Breast epithelium (tissue), 4 donors: ENCODE results near the gene TMOD4. TPM values are rescaled to one million over a fixed set of nuclear protein-coding genes. Genes with fewer than 3 reads are reported as not detected.
"Not testable (repeated sequence)": the region's sequence is repeated elsewhere in the genome, so short reads cannot be mapped to it uniquely, and the experiment has no call there.

Experiments used
- DNase-seq, 2 donors: peaks; one replicate each; pipeline ENCODE4 v3.0.0-alpha.2; 2019; ENCODE audit warnings: low spot score in 2 of 2
- H3K27ac ChIP-seq, 2 donors: fragments of 200-600 bp; sonication (generic) in 1 of 2; one replicate each; pipeline ENCODE4 v1.5.1; 2016 to 2019; ENCODE audit warnings: mild to moderate bottlenecking in 1 of 2
- H3K27me3 ChIP-seq, 2 donors: fragments of 200-600 bp; sonication (generic) in 1 of 2; one replicate each; pipeline versions ENCODE4 v1.5.1 to v1.6.0; 2017 to 2019; ENCODE audit warnings: control low read depth in 1 of 2, mild to moderate bottlenecking in 1 of 2
- H3K36me3 ChIP-seq: fragments of 200-600 bp; one replicate; pipeline ENCODE4 v1.5.1; 2019
- H3K4me1 ChIP-seq, 2 donors: fragments of 200-600 bp; sonication (generic); one replicate each; pipeline ENCODE4 v1.5.1; 2016 to 2019; ENCODE audit warnings: control low read depth in 1 of 2
- H3K4me3 ChIP-seq, 3 donors: fragments of 200-600 bp; sonication (generic); 1 replicate in 2 of 3; 2 replicates in 1 of 3; pipeline ENCODE4 v1.5.1; 2016 to 2019; ENCODE audit warnings: mild to moderate bottlenecking in 3 of 3, moderate library complexity in 2 of 3
- H3K9me3 ChIP-seq, 2 donors: fragments of 200-600 bp; sonication (generic) in 1 of 2; one replicate each; pipeline ENCODE4 v1.5.1; 2016 to 2019; ENCODE audit warnings: control low read depth in 1 of 2
- POLR2A ChIP-seq: fragments of 450-650 bp; IDR thresholded peaks from one replicate; pipeline ENCODE4 v1.6.1; 2016; ENCODE audit warnings: antibody characterized with exemption, mild to moderate bottlenecking, moderate library complexity
- POLR2AphosphoS5 ChIP-seq, 3 donors: sonication (generic); formaldehyde crosslinking; IDR thresholded peaks; one replicate each; pipeline ENCODE4 v1.6.1; 2017; ENCODE audit warnings: antibody characterized with exemption in 3 of 3
- intact Hi-C: fragments of 100-400 bp; cut with DNase I; formaldehyde crosslinking; loops from one replicate; pipeline ENCODE4 v1.15.1; 2023; ENCODE audit warnings: low total_unique reads
- total RNA-seq, 3 donors: library from RNA; depleted of rRNA; stranded (reverse); fragments of >200 nt; gene quantifications; one replicate each; pipeline ENCODE4 v1.1.0, GENCODE V29; 2016
- TF ChIP-seq, protein P1 (sequence below), 3 donors: fragments of 450-650 bp; IDR thresholded peaks; one replicate each; pipeline ENCODE4 v1.5.1; 2016 to 2017; ENCODE audit warnings: antibody characterized with exemption in 3 of 3, mild to moderate bottlenecking in 3 of 3, moderate library complexity in 3 of 3

Gene TMOD4
- total RNA-seq, 3 donors from 2014 or later = 0.73 TPM; not detected in 2

DNA sequence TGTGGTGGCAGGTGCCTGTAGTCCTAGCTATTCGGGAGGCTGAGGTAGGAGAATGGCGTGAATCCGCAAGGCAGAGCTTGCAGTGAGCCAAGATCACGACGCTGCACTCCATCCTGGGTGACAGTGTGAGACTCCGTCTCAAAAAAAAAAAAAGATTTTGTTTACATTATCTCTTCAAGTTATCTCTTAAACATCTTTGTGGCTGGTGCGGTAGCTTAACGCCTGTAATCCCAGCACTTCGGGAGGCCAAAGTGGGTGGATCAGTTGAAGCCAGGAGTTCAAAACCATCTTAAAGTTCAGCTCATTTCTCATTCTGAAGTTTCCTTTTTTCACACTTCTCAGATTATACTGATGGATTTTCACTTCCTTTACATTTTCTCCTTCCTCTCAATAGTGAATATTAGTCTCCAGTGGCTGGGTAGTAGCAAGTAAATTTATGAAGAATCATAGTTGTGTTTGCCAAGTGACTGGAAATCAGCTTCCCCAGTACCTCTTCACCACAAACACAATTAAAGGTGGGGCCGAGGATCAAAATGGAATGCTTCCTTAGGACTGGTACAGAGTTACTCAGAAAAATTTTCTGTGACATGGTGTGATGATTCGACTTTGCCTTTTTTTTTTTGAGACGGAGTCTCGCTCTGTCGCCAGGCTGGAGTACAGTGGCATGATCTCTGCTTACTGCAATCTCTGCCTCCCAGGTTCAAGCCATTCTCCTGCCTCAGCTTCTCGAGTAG is 36.4 kb upstream of the TMOD4 start:
- Histone ChIP-seq H3K9me3 (no peaks in the 10 kb centered on the region), H3K36me3 (no peaks in the 10 kb centered on the region), H3K27ac (no peak overlapping the region), H3K27me3 (no peaks in the 10 kb centered on the region), H3K4me3 (no peak overlapping the region), H3K4me1 (no peaks in the 10 kb centered on the region)
- DNase-seq = no peak
- TF ChIP-seq POLR2AphosphoS5 (IDR thresholded peaks at IDR 0.05) (no peak), POLR2A (no peak)
- TF ChIP-seq, protein P1, sequence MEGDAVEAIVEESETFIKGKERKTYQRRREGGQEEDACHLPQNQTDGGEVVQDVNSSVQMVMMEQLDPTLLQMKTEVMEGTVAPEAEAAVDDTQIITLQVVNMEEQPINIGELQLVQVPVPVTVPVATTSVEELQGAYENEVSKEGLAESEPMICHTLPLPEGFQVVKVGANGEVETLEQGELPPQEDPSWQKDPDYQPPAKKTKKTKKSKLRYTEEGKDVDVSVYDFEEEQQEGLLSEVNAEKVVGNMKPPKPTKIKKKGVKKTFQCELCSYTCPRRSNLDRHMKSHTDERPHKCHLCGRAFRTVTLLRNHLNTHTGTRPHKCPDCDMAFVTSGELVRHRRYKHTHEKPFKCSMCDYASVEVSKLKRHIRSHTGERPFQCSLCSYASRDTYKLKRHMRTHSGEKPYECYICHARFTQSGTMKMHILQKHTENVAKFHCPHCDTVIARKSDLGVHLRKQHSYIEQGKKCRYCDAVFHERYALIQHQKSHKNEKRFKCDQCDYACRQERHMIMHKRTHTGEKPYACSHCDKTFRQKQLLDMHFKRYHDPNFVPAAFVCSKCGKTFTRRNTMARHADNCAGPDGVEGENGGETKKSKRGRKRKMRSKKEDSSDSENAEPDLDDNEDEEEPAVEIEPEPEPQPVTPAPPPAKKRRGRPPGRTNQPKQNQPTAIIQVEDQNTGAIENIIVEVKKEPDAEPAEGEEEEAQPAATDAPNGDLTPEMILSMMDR (IDR thresholded peaks at IDR 0.05) = no peak
- intact Hi-C loops = no loop called here

DNA sequence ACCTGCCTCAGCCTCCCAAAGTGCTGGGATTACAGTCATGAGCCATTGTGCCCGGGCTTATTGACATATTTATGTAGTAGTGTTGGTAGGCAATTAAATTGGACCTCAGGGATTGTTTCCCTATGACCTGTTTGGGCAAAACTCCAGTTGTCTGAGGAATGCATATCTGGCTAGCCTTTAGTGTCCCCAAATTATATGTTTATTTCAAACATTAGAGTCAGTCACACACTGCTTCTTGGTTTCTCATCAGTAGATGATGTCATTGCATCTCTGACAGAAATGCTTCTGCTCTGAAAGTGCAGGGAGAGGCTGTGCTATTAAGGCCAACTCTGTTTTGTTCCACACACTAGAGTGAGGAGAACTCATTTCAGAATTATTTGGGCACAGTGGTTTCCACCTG is 35.0 kb upstream of the TMOD4 start:
- Histone ChIP-seq H3K36me3 (no peaks in the 10 kb centered on the region), H3K4me1 (no peaks in the 10 kb centered on the region), H3K9me3 (no peaks in the 10 kb centered on the region), H3K4me3 (no peak overlapping the region), H3K27ac (peak overlapping the region in 1 of 2 donors; percentile 32), H3K27me3 (no peaks in the 10 kb centered on the region)
- no peak for DNase-seq
- TF ChIP-seq, protein P1 (IDR thresholded peaks at IDR 0.05) = no peak
- no peak for TF ChIP-seq POLR2A
- no peak for TF ChIP-seq POLR2AphosphoS5 (IDR thresholded peaks at IDR 0.05)
- intact Hi-C loops = no loop called here

DNA sequence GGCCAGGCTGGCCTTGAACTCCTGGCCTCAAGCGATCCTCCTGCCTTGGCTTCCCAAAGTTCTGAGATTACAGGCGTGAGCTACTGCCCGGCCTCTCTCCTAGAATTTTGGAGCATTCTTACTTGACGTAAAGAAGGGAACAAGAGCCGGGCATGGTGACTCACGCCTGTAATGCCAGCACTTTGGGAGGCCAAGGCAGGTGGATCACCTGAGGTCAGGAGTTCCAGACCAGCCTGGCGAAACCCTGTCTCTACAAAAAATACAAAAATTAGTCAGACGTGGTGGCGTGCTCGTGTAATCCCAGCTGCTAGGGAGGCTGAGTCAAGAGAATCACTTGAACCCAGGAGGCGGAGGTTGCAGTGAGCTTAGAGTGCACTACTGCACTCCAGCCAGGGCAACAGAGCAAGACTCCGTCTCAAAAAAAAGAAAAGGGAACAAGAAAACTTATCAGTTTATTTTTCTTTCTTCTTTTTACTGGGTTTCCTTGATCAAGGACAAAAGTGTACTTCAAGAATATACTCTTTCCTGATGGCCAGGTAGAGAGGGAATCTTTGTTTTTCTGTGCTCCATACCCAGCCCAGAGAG is 29.7 kb upstream of the TMOD4 start:
- H3K27ac ChIP-seq, H3K27me3 ChIP-seq, intact Hi-C loops, H3K4me3 ChIP-seq, DNase-seq, H3K36me3 ChIP-seq, H3K4me1 ChIP-seq, H3K9me3 ChIP-seq: not testable (repeated sequence)

DNA sequence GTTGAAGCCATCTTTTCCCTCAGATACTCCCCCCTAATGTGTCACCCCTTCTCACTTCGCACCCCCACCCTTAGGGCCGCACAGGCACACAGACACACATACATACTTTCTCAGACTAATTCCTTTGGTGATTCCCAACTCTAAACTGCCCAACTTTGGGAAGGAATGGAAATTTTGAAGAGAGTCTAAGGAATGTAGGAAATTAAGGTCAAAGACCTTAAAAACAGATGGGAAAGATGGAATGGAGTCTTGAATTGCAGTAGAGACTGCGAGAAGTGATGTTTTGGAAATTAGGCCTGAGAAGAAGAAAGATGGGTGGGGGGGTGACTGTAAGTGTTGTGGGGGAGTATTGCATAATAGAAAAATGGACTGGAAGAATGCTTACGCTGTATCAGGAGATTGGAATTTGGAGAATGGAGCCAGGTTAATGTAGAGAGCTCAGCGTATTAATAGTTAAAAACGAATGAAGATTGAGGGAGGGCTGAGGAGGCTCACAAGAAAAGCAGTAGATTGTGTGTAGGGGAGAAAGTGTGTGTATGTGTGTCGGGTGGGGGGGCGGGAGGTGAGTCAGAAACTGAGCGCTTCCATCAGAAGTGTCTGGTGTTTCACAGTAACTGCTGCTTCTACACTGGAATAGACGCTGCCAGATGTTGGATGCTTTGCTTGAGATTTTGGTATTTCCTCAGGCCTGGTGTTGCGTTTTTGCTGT is 24.2 kb upstream of the TMOD4 start:
- TF ChIP-seq, protein P1 (IDR thresholded peaks at IDR 0.05) = no peak
- TF ChIP-seq POLR2AphosphoS5 (IDR thresholded peaks at IDR 0.05) = peak in 1 of 3 donors; percentile 7
- intact Hi-C loops = no loop called here
- Histone ChIP-seq H3K27me3 (no peaks in the 10 kb centered on the region), H3K27ac (peak overlapping the region; percentile 92 to 96), H3K4me1 (peaks cover 0 to 9% of the 10 kb centered on the region in 2 donors), H3K36me3 (no peaks in the 10 kb centered on the region), H3K9me3 (no peaks in the 10 kb centered on the region), H3K4me3 (peak overlapping the region; percentile 65 to 85 (median 82))
- DNase-seq = no peak

DNA sequence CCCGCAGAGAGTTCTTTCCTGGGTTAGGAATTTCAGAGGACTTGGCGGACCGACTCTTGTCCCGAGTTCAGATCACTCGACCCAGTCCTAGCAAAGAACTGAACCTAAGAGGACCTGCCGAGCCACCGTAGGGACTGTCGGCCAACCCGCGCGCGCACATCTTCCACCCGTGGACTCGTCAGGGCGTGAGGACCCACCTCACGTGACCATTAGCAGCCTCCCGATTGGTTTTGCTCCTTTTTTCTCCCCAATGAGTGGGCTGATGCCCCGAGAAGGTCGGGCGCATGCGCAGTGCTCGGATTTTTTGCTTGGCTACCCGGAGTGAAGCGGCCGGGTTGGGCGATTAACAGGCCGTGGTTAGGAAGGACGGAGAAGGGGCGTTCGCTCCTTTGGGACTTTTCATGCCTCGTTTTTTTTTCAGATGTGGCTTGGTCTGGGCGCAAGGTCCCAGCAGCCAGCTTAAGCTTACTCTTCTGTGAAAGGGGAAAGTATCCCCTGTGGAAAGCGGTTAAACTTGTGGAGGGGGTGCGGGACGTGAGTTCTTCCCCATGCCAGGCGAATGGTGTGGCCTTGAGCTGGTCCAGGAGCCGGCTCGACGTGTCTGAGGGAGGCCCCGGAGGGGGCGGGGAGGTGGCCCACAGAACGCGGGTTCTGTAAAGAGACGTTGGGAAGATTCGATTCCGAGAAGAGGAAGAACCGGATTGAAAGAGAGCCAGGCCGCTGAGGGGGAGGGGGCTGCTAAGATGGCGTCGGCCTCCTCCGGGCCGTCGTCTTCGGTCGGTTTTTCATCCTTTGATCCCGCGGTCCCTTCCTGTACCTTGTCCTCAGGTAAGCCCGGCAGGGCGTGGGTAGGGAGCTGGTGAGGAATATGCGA is 22.7 kb upstream of the TMOD4 start, which contains the start of gene PIP5K1A:
PIP5K1A (plus strand) TSS at position 299 of the 874 bp plus-strand sequence; CDS start at position 744, 445 bp downstream.
- H3K4me1 ChIP-seq = peaks cover 0 to 9% of the 10 kb centered on the region in 2 donors
- intact Hi-C loops = no loop called here

More for the DNA sequence above, 22.7 kb upstream of the TMOD4 start, which contains the start of gene PIP5K1A:
- peak; percentile 83 for TF ChIP-seq POLR2A
- TF ChIP-seq, protein P1 (IDR thresholded peaks at IDR 0.05) = no peak
- peak; percentile 57 to 98 (median 83) for TF ChIP-seq POLR2AphosphoS5 (IDR thresholded peaks at IDR 0.05)
- DNase-seq = peak; percentile 98 to 99
- Histone ChIP-seq H3K36me3 (no peaks in the 10 kb centered on the region), H3K27me3 (no peaks in the 10 kb centered on the region), H3K9me3 (no peaks in the 10 kb centered on the region), H3K4me3 (peak within 1 kb of the TSS; percentile 65 to 85 (median 82)), H3K27ac (peak within 1 kb of the TSS; percentile 92 to 96)
